ENCODE measurements around the gene CNTN6. TPM values are rescaled to one million over a fixed set of nuclear protein-coding genes. Genes with fewer than 3 reads are reported as not detected.

The CNTN6 gene
- total and polyA plus RNA-seq, 4 donors = 0.01 to 0.05 TPM; not detected in 2

GRCh38 chr3:1195947-1196346, 103.1 kb downstream of the CNTN6 start (continued):
- TF ChIP-seq, protein P1, sequence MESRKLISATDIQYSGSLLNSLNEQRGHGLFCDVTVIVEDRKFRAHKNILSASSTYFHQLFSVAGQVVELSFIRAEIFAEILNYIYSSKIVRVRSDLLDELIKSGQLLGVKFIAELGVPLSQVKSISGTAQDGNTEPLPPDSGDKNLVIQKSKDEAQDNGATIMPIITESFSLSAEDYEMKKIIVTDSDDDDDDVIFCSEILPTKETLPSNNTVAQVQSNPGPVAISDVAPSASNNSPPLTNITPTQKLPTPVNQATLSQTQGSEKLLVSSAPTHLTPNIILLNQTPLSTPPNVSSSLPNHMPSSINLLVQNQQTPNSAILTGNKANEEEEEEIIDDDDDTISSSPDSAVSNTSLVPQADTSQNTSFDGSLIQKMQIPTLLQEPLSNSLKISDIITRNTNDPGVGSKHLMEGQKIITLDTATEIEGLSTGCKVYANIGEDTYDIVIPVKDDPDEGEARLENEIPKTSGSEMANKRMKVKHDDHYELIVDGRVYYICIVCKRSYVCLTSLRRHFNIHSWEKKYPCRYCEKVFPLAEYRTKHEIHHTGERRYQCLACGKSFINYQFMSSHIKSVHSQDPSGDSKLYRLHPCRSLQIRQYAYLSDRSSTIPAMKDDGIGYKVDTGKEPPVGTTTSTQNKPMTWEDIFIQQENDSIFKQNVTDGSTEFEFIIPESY (IDR thresholded peaks at IDR 0.05) = no peak
- TF ChIP-seq RXRA (IDR thresholded peaks at IDR 0.05) = no peak
- TF ChIP-seq HNF4A (conservative IDR thresholded peaks at IDR 0.05) = no peak

GRCh38 chr3:1197051-1197450, 104.2 kb downstream of the CNTN6 start:
- H3K4me1 ChIP-seq (ENCODE audit: control insufficient read depth in 4 of 4, insufficient read depth in 4 of 4, low read length in 3 of 4) = no peaks in the 10 kb centered on the region
- TF ChIP-seq, protein P1 (IDR thresholded peaks at IDR 0.05) = no peak
- TF ChIP-seq FOXA2 (IDR thresholded peaks at IDR 0.05) (no peak), TAF1 (conservative IDR thresholded peaks at IDR 0.05) (no peak), YY1 (IDR thresholded peaks at IDR 0.05) (no peak), FOXA1 (IDR thresholded peaks at IDR 0.05) (no peak), GABPA (IDR thresholded peaks at IDR 0.05 in 1 of 2, conservative IDR thresholded peaks at IDR 0.05 in 1 of 2) (no peak), SP1 (IDR thresholded peaks at IDR 0.05) (no peak), NR2F2 (IDR thresholded peaks at IDR 0.05) (no peak), HNF4A (conservative IDR thresholded peaks at IDR 0.05) (no peak), JUND (IDR thresholded peaks at IDR 0.05) (no peak), RAD21 (IDR thresholded peaks at IDR 0.05) (no peak), RXRA (IDR thresholded peaks at IDR 0.05) (no peak), HNF4G (IDR thresholded peaks at IDR 0.05) (no peak), EGR1 (IDR thresholded peaks at IDR 0.05; ENCODE audit: low read depth in 2 of 2) (no peak)
- TF ChIP-seq, protein P2, sequence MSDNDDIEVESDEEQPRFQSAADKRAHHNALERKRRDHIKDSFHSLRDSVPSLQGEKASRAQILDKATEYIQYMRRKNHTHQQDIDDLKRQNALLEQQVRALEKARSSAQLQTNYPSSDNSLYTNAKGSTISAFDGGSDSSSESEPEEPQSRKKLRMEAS (IDR thresholded peaks at IDR 0.05) = no peak
- TF ChIP-seq, protein P3, sequence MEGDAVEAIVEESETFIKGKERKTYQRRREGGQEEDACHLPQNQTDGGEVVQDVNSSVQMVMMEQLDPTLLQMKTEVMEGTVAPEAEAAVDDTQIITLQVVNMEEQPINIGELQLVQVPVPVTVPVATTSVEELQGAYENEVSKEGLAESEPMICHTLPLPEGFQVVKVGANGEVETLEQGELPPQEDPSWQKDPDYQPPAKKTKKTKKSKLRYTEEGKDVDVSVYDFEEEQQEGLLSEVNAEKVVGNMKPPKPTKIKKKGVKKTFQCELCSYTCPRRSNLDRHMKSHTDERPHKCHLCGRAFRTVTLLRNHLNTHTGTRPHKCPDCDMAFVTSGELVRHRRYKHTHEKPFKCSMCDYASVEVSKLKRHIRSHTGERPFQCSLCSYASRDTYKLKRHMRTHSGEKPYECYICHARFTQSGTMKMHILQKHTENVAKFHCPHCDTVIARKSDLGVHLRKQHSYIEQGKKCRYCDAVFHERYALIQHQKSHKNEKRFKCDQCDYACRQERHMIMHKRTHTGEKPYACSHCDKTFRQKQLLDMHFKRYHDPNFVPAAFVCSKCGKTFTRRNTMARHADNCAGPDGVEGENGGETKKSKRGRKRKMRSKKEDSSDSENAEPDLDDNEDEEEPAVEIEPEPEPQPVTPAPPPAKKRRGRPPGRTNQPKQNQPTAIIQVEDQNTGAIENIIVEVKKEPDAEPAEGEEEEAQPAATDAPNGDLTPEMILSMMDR (IDR thresholded peaks at IDR 0.05; ENCODE audit: low read depth, low read length, missing input control) = no peak
- TF ChIP-seq, protein P4, sequence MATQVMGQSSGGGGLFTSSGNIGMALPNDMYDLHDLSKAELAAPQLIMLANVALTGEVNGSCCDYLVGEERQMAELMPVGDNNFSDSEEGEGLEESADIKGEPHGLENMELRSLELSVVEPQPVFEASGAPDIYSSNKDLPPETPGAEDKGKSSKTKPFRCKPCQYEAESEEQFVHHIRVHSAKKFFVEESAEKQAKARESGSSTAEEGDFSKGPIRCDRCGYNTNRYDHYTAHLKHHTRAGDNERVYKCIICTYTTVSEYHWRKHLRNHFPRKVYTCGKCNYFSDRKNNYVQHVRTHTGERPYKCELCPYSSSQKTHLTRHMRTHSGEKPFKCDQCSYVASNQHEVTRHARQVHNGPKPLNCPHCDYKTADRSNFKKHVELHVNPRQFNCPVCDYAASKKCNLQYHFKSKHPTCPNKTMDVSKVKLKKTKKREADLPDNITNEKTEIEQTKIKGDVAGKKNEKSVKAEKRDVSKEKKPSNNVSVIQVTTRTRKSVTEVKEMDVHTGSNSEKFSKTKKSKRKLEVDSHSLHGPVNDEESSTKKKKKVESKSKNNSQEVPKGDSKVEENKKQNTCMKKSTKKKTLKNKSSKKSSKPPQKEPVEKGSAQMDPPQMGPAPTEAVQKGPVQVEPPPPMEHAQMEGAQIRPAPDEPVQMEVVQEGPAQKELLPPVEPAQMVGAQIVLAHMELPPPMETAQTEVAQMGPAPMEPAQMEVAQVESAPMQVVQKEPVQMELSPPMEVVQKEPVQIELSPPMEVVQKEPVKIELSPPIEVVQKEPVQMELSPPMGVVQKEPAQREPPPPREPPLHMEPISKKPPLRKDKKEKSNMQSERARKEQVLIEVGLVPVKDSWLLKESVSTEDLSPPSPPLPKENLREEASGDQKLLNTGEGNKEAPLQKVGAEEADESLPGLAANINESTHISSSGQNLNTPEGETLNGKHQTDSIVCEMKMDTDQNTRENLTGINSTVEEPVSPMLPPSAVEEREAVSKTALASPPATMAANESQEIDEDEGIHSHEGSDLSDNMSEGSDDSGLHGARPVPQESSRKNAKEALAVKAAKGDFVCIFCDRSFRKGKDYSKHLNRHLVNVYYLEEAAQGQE (IDR thresholded peaks at IDR 0.05) = no peak
- TF ChIP-seq, protein P5, sequence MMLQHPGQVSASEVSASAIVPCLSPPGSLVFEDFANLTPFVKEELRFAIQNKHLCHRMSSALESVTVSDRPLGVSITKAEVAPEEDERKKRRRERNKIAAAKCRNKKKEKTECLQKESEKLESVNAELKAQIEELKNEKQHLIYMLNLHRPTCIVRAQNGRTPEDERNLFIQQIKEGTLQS (IDR thresholded peaks at IDR 0.05) = no peak
- H3K27ac ChIP-seq (ENCODE audit: low read depth in 1 of 2, low read length in 2 of 2) = no peak overlapping the region
- 26% methylated on average over 2 of the region's 2 CpGs for WGBS
- no peak for DNase-seq (ENCODE audit: low spot score)
- no peak overlapping the region for H3K4me3 ChIP-seq (ENCODE audit: low read depth in 1 of 3, low read length in 3 of 3)
- no peaks in the 10 kb centered on the region for H3K27me3 ChIP-seq (ENCODE audit: control insufficient read depth in 4 of 4, insufficient read depth in 4 of 4, low read length in 3 of 4)
- peaks cover 0 to 1% (median 0%) of the 10 kb centered on the region in 4 donors for H3K9me3 ChIP-seq (ENCODE audit: control insufficient read depth in 4 of 4, low read length in 3 of 4)
- H3K9ac ChIP-seq (ENCODE audit: low read depth in 1 of 2, low read length in 2 of 2) = no peak overlapping the region
- no peaks in the 10 kb centered on the region for H3K36me3 ChIP-seq (ENCODE audit: control insufficient read depth in 4 of 4, insufficient read depth in 3 of 4, low read depth in 1 of 4, low read length in 3 of 4)

Measured in liver (tissue), 9 donors.